ENCODE results near the gene AGMO. TPM values are rescaled to one million over a fixed set of nuclear protein-coding genes. Genes with fewer than 3 reads are reported as not detected.

The AGMO gene
- total and polyA plus RNA-seq, 2 of the 8 experiments (the other 6 are each of a cell fraction or from before 2014, with no cell fraction given): 0.22 to 0.45 TPM

DNA sequence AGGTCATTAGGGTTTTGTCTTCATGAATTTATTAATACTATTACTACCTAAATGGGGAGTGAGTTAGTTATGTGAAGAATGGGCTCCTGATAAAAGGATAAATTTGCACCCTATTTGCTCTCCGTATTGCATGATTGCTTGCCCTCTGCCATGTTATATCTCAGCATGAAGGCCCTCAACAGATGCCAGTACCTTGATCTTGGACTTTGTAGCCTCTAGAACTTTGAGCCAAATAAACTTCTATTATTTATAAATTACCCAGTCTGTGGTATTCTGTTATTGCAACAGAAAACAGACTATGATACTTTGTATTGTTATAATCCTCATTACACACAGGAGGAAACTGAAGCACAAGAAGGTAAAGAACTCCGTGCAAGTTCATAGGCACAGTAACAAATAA is 150.8 kb downstream of the AGMO start:
- Histone ChIP-seq H4K20me1 (replicated peaks in 1 of 2; ENCODE audit: control insufficient read depth in 1 of 2, insufficient read depth in 2 of 2, low read length in 2 of 2) (no peaks in the 10 kb centered on the region), H4K91ac (replicated peaks; ENCODE audit: insufficient read length, low read length) (no peak overlapping the region), H4K5ac (ENCODE audit: insufficient read length, low read depth, low read length) (no peak overlapping the region), H3K18ac (ENCODE audit: extremely low read depth, low read length) (no peak overlapping the region), H3K23ac (ENCODE audit: insufficient read length) (no peak overlapping the region), H4K8ac (ENCODE audit: extremely low read depth, insufficient read depth, low read length) (no peak overlapping the region), H3K14ac (ENCODE audit: insufficient read length) (no peak overlapping the region), H2BK15ac (ENCODE audit: low read length) (no peak overlapping the region), H3K79me2 (ENCODE audit: control insufficient read depth in 1 of 2, insufficient read depth in 2 of 2, low read length in 2 of 2) (no peaks in the 10 kb centered on the region), H3K9me3 (ENCODE audit: insufficient read depth in 2 of 2, low read depth in 1 of 2, low read length in 1 of 2) (peaks cover 0 to 4% of the 10 kb centered on the region in 2 experiments; a peak in 1 of 4 replicates), H2BK5ac (ENCODE audit: low read depth, low read length) (no peak overlapping the region), H3K27ac (ENCODE audit: low read depth, low read length) (no peak overlapping the region), H3K4me1 (replicated peaks in 1 of 4; ENCODE audit: control insufficient read depth in 3 of 4, insufficient read depth in 4 of 4, low read length in 3 of 4) (no peaks in the 10 kb centered on the region), H3K23me2 (ENCODE audit: low read depth, low read length) (no peaks in the 10 kb centered on the region; the same call in 1 of the 2 replicates), H2BK20ac (ENCODE audit: low read length) (no peak overlapping the region), H3K4me3 (ENCODE audit: extremely low read depth in 1 of 4, insufficient read depth in 2 of 4, low read depth in 3 of 4, low read length in 4 of 4) (no peak overlapping the region), H3K36me3 (ENCODE audit: control insufficient read depth in 2 of 4, insufficient read depth in 4 of 4, low read length in 3 of 4) (no peaks in the 10 kb centered on the region), H3K79me1 (ENCODE audit: low read depth, low read length) (no peaks in the 10 kb centered on the region), H3K9ac (replicated peaks in 1 of 4; ENCODE audit: extremely low read depth in 1 of 4, low read depth in 3 of 4, low read length in 3 of 4) (no peak overlapping the region), H3K56ac (replicated peaks; ENCODE audit: insufficient read length, low read depth, low read length) (no peak overlapping the region), H3K27me3 (replicated peaks in 1 of 4; ENCODE audit: control insufficient read depth in 3 of 4, extremely low read depth in 1 of 4, insufficient read depth in 3 of 4, low read length in 3 of 4) (no peaks in the 10 kb centered on the region), H2AK5ac (ENCODE audit: low read depth, low read length) (no peak overlapping the region), H3K4me2 (ENCODE audit: insufficient read depth in 1 of 2, low read depth in 2 of 2, low read length in 2 of 2) (no peak overlapping the region), H2BK120ac (replicated peaks; ENCODE audit: low read depth, low read length) (no peak overlapping the region), H2AFZ (ENCODE audit: low read length) (no peak overlapping the region), H2BK12ac (ENCODE audit: low read depth, low read length) (no peak overlapping the region), H3K4ac (replicated peaks; ENCODE audit: insufficient read length, low read depth, low read length) (no peak overlapping the region)
- 86% methylated on average over 2 of the region's 2 CpGs; no CpG with 5 or more reads in 1 of the 2 experiments for WGBS, 2 experiments (ENCODE audit: extremely low coverage in 1 of 2, insufficient coverage in 1 of 2, insufficient read length in 1 of 2, insufficient replicate concordance in 2 of 2, low coverage in 1 of 2, low lambda C conversion rate in 2 of 2, missing lambda C conversion rate in 1 of 2)
- DNase-seq (ENCODE audit: low read depth in 1 of 2, low spot score in 2 of 2): no peak
- ChIA-PET POLR2A (ENCODE audit: partially characterized antibody) (no interaction called here), CTCF (ENCODE audit: partially characterized antibody) (no interaction called here)
- FAIRE-seq: no peak
- no peak for TF ChIP-seq MAX (IDR thresholded peaks at IDR 0.05)
- TF ChIP-seq CBX5 (IDR thresholded peaks at IDR 0.05; ENCODE audit: low read depth, low read length): no peak
- TF ChIP-seq POLR2A (IDR thresholded peaks at IDR 0.05; ENCODE audit: control extremely low read depth in 1 of 2, low read depth in 2 of 2, low read length in 2 of 2): no peak
